Measurements from ENCODE around the gene KHDC4.

- no peak for TF ChIP-seq CTCF (IDR thresholded peaks at IDR 0.05; ENCODE audit: low read depth, low read length)
- no peak for TF ChIP-seq POLR2A (IDR thresholded peaks at IDR 0.05; ENCODE audit: extremely low read depth, insufficient read length)
- no peak for TF ChIP-seq MAX (IDR thresholded peaks at IDR 0.05; ENCODE audit: low read depth, low read length)
Observed at GRCh38 chr1:155888481-155888880, 45.7 kb downstream of the KHDC4 start.
